Effector CD4-positive, alpha-beta T cell (primary cell): ENCODE data around the gene FN3K.

Source experiments
- DNase-seq: peaks from one replicate; pipeline ENCODE4 v3.0.0-alpha.2; 2020

The FN3K gene

DNA sequence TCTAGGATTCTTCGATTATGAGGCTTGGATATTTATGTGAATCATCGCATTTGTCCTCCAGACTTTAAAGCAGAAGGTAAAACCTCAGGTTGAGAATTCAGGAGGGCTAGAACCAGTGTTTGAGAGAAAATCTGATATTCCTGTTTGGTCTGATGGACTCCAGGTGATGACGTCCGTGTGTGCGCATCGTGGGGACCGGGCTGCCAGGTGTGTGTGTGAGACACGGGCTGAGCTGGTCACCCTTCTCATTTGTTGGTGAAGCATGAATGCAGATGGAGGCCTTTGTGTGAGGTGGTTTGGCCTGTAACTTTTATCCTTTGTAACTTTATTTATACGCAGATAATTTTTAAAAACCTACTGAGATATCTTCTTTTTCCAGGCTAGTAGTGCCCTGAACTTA is 61.6 kb downstream of the FN3K start:
- DNase-seq: no peak

DNA sequence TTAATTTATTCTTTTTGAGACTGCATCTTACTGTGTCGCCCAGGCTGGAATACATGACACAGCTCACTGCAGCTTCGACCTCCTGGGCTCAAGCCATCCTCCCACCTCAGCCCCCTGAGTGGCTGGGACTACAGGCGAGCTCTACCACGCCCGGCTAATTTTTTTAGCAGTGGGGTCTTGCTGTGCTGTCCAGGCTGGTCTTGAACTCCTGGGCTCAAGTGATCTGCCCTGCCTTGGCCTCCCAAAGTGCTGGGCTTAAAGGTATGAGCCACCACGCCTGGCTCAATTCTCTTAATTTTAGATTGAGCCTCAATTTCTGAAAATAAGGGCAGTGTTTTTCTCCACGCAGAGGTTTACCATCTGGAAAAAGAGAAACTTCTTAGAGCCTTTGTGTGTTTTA is 63.3 kb downstream of the FN3K start:
- DNase-seq: no peak

DNA sequence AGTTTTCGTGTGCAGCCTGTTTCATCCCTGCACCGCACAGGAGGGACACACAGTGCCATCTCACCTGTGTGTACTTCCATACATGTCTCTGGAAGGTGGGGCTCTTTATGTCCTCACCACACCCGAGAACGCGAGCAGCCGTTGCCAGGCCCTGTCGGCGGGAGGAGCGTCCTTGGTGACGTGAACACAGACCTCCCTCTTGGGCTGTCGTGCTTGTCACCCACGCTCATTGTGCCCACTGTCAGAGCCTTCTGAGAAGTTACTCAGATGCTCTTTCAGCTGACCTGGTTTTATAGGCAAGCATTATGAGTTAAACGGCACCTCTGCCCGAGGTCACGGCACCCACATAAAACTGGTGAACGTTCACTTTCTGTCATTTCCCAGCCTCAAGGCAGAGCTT is 64.2 kb downstream of the FN3K start:
- no peak for DNase-seq
